NCI-H345 (cell line): ENCODE data around the gene MROH2A.

ENCODE experiments used
- DNase-seq: peaks from one replicate; lab custom pipeline; 2025; lab: John Stamatoyannopoulos, UW

MROH2A gene

DNA sequence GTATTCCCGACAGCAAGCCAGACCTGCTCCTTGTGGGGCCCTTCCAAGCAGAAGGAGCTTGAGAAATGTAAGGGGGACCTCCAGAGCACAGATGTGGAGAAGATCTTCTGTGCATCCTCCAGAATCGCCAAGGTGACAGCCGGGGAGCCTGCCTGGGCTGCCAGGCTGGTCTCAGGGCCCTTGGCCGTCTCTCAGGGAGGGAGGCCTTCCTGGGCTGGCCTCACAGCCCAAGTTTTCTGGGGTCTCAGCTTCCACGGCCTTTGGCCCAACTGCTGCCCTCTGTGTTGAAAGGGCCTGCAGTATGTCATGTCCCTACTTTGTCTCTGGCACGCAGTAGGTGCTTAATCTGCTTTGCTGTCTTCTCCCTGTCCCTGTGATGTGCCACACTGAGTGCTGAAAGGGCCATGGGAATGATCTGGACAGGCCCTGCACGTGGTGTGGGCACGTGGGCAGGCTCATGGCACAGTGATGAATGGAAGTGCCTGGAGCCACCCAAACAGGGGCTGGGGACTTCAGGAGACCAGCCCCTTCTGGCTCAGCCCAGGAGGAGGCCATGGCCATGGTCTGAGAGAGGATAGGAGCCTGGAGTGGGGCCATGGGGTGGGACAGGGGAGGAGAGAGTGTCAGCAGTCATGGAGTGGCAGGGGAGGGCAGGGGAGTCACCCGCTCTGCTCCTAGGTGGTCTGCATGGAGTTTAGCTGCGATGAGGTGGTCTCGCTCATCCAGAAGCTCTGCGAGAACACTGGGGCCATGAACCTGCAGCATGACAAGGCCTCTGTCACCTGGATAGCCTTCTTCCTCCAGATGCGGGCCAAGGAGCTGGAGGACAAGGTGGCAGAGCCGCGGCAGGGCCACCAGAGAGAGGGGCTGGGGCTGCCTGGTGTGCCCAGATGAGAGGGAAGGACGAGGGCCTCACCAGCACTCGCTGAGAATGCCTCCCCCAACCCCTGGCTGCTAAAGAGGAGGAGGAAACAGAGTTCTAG lies 40.8 kb downstream of the MROH2A start:
- DNase-seq: no peak

GRCh38 chr2:233819884-233820773 lies 42.0 kb downstream of the MROH2A start:
- DNase-seq: no peak

DNA sequence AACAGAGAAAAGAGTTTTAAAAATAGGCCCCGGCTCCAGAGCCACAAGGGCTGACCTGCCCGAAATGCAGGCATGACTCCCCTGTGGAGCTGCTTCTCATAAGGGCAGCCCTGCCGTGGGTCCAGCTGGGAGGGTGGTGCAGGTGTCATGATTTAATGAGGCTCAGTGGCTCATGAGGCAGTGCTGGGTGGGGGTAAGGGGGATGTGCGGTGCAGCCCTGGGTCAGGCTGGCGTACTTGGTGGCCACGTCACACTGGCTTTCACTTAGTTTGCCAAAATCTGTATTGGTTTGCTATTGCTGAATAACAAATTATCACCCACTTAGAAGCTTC lies 42.6 kb downstream of the MROH2A start:
- no peak for DNase-seq

DNA sequence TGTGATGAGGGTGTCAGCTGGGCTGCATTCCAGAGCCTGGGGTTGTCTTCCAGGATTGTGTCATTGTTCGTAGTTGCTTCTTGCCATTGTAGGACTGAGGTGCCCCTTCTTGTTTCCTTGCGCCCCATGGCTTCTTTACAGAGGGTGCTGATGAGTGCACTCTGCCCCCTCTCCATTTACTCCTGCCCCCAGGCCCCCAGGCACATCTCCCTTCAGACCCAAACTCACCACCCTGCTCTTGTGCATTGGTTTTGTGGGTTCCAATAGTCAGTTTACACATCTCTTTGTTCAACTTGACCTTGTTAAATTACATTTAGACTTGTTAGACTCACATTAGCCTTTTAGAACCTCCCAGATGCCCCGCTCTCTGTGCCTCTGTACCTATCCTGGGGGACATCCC lies 43.1 kb downstream of the MROH2A start:
- no peak for DNase-seq

DNA sequence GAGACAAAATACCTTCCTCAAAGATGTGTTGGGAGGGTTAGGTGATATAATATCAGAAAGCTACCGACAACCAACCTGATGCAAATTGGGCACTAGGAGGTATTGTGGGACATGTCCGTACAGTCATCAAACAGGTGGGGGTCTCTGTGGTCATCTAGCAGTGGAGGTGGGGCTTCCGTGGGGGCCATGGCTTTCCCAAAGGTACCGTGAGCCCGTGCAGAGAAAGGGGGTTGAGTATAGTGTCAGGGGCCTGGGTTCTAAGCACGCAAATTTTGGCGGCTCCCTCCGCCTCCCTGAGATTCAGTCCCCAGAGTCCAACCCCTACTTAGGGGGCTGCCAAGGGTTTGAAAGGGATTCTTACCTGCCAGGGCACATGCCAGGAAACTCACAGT lies 43.6 kb downstream of the MROH2A start:
- no peak for DNase-seq

GRCh38 chr2:233822101-233822771 lies 44.1 kb downstream of the MROH2A start:
- DNase-seq: no peak

DNA sequence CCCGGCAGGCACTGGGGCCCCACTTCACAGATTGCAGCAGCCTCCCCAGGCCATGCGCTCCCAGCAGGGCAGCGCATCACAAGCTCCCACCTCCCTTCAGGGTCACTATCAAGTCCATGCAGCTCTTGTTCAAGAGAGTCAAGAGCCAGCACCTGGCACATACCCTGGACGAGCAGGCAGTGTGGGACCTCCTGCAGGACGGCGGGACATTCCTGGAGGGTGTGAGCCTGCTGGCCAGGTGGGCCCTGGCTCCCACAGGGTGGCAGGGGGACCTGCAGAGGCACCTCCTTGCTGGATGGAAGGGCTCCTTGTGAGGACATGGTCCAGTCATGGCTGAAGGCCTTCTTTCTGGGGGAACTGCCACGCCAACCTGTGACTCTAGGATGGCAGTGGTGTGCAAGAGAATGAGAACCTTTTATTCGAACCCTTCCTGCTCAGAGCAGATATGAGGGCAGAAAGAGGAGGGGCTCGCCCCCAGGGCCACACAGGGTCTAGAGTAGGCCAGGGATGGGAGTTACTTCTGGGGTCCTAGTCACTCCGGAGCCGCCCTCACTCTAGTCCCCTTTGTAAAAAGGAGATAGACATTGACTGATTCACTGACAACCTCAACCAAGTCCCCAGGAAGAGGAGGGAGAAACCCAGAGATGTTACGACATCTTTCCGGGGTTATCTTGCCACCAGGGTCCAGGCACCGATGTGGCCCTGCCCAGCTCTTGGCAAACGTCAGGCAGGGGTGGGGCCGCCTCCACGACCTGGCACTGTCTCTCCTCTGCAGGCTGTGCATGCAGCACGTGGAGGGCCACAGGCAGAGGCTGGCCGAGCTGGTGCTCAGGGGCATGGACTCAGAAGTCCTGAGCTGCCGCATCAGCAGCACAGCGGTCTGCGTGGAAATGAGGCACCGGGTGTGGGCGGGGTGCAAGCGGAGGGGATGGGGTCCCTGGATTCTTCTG lies 44.9 kb downstream of the MROH2A start:
- DNase-seq: no peak

- no peak for DNase-seq
Observed at GRCh38 chr2:233823731-233824121, 45.6 kb downstream of the MROH2A start.

DNA sequence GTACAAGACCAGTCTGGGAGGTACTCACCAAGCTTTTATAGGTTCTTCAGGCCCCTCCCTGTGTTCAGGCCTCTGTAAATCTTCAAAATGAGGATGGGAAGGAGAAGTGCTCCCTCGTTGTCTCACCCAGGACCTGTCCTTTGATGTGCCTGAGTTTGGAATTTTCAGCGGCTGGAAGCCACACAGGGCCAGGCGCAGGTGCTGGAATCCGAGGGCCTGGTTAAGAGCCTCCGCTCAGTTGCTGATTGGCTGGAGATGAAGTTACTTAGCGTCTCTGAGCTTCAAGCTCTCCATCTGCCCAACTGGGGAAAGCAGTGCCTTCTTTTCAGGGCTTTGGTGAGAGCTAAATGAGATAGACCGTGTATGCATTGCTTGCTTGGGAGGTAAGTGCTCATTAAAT lies 46.2 kb downstream of the MROH2A start:
- no peak for DNase-seq

DNA sequence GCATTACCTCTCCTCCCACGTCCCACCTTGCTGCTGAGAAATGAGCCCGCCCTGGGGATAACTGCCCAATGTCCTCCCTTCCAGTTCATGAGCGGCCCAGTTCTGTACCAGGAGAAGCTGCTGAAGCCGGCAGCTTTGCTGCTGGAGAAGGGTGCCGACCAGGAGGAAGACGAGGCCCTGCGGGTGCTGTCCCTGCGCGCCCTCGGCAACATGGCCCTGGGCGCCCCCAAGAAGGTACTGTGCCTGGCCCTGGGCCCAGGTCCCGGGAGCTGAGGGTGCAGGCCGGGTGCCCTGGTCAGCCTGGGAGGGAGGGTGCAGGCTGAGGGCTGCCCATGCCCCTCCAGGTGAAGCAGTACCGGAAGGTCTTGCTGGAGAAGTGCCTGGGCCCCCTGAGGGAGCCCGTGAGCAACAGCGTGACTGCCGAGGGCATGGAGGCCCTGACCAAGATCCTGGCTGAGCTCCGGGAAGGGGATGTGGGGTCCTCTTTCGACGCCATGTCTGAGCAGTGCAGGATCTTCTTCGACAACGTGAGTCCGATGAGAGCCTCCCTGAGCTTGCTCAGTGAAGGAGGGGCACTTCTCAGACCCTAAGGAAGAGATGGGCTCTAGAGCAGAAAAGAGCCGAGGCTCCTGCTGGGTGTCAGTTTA lies 50.5 kb downstream of the MROH2A start:
- no peak for DNase-seq

GRCh38 chr2:233829193-233830110 lies 51.3 kb downstream of the MROH2A start:
- no peak for DNase-seq

GRCh38 chr2:233830111-233830802 lies 52.1 kb downstream of the MROH2A start:
- no peak for DNase-seq

GRCh38 chr2:233831011-233831721 lies 53.0 kb downstream of the MROH2A start:
- peak; percentile 54 for DNase-seq

GRCh38 chr2:233831861-233832260 lies 53.7 kb downstream of the MROH2A start:
- no peak for DNase-seq

GRCh38 chr2:233832414-233832813 lies 54.3 kb downstream of the MROH2A start:
- DNase-seq: no peak

DNA sequence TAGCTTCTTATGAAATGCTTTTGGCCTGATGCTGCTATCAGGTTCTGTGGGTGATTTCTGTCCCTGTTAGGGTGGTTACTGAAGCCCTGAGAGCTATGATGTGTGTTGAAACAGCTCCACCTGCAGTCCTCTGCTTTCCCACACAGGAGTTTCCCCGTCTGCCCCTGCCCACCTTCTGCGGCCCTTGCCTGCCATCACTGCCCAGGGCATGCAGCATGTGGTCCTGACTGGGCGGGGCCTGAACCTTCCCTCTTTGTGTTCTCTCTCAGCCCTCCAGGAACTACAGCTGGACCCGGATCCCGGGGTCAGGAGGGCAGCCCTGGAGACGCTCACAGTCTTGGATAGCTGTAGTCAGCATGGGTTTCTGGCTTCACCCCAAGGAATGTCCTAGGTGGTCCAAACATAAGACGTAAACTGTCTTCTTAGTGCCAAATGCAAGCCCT lies 54.8 kb downstream of the MROH2A start:
- DNase-seq: peak; percentile 21

- peak; percentile 57 for DNase-seq
Observed at GRCh38 chr2:233833345-233833744, 55.2 kb downstream of the MROH2A start.
